Loucy (cell line): ENCODE results near the gene TMTC2.

Experiments
- H2AFZ ChIP-seq: fragments of 200-600 bp; sonication (generic); 2 replicates; pipeline ENCODE4 v1.6.0; 2016; ENCODE audit warnings: antibody characterized with exemption, mild to moderate bottlenecking, low read length, moderate library complexity
- H3F3A ChIP-seq: fragments of 200-600 bp; 2 replicates; pipeline ENCODE4 v1.6.0; 2016; ENCODE audit warnings: antibody characterized with exemption, low read depth, mild to moderate bottlenecking
- H3K27me3 ChIP-seq: fragments of 200-600 bp; sonication (generic); 2 replicates; pipeline ENCODE4 v1.6.1; 2014; ENCODE audit warnings: low read length, mild to moderate bottlenecking; ENCODE audit not compliant: insufficient read depth, poor library complexity, severe bottlenecking
- H3K36me3 ChIP-seq: fragments of 200-600 bp; sonication (generic); 2 replicates; pipeline ENCODE4 v1.6.1; 2016; ENCODE audit warnings: low read length; ENCODE audit not compliant: insufficient read depth
- H3K4me1 ChIP-seq: fragments of 200-600 bp; sonication (generic); 2 replicates; pipeline ENCODE4 v1.5.1; 2014; ENCODE audit warnings: low read length, mild to moderate bottlenecking; ENCODE audit not compliant: insufficient read depth, poor library complexity, severe bottlenecking
- H3K4me2 ChIP-seq: fragments of 200-600 bp; sonication (generic); 2 replicates; pipeline ENCODE4 v1.6.0; 2014; ENCODE audit warnings: antibody characterized with exemption, low read length, low read depth, mild to moderate bottlenecking; ENCODE audit not compliant: poor library complexity, severe bottlenecking
- H3K4me3 ChIP-seq: fragments of 200-600 bp; sonication (generic); 2 replicates; pipeline ENCODE4 v1.5.1; 2014; ENCODE audit warnings: low read length, mild to moderate bottlenecking, mixed read lengths; ENCODE audit not compliant: poor library complexity, severe bottlenecking
- H3K79me2 ChIP-seq: fragments of 200-600 bp; sonication (generic); 2 replicates; pipeline ENCODE4 v1.6.1; 2014; ENCODE audit warnings: low read length; ENCODE audit not compliant: insufficient read depth
- H3K9ac ChIP-seq: fragments of 200-600 bp; sonication (generic); 2 replicates; pipeline ENCODE4 v1.6.0; 2014; ENCODE audit warnings: mild to moderate bottlenecking, low read depth, low read length, moderate library complexity; ENCODE audit not compliant: poor library complexity, severe bottlenecking
- H3K9me2 ChIP-seq: fragments of 200-600 bp; sonication (generic); replicated peaks from 2 replicates; pipeline ENCODE4 v1.6.1; 2016; ENCODE audit warnings: low read depth, low read length, mixed read lengths
- H3K9me3 ChIP-seq: fragments of 200-600 bp; sonication (generic); 2 replicates; pipeline ENCODE4 v1.6.1; 2014; ENCODE audit warnings: mild to moderate bottlenecking, antibody characterized with exemption, low read length, low read depth; ENCODE audit not compliant: insufficient read depth
- H4K20me1 ChIP-seq: fragments of 200-600 bp; sonication (generic); 2 replicates; pipeline ENCODE4 v1.6.0; 2014; ENCODE audit warnings: antibody characterized with exemption, low read length, mild to moderate bottlenecking; ENCODE audit not compliant: insufficient read depth, poor library complexity, severe bottlenecking
- CTCF ChIP-seq: fragments of 200-600 bp; sonication (generic); conservative IDR thresholded peaks from 2 replicates; pipeline ENCODE4 v1.5.1; 2014; ENCODE audit warnings: mild to moderate bottlenecking, antibody characterized with exemption, low read length
- EZH2phosphoT487 ChIP-seq: fragments of 200-600 bp; IDR thresholded peaks from 2 replicates; pipeline ENCODE4 v1.6.1; 2018; ENCODE audit warnings: antibody characterized with exemption, mild to moderate bottlenecking, moderate library complexity, borderline replicate concordance

TMTC2 gene

GRCh38 chr12:82958966-82959365 lies 272.3 kb downstream of the TMTC2 start:
- Histone ChIP-seq H3K9me2 (no peaks in the 10 kb centered on the region), H3K9me3 (no peaks in the 10 kb centered on the region), H3F3A (no peaks in the 10 kb centered on the region), H3K36me3 (no peaks in the 10 kb centered on the region), H3K4me1 (no peaks in the 10 kb centered on the region), H3K27me3 (no peaks in the 10 kb centered on the region), H3K4me3 (no peak overlapping the region), H3K9ac (no peak overlapping the region), H2AFZ (no peak overlapping the region), H3K79me2 (no peaks in the 10 kb centered on the region), H4K20me1 (no peaks in the 10 kb centered on the region), H3K4me2 (no peak overlapping the region)
- no peak for TF ChIP-seq CTCF
- TF ChIP-seq EZH2phosphoT487 = no peak

DNA sequence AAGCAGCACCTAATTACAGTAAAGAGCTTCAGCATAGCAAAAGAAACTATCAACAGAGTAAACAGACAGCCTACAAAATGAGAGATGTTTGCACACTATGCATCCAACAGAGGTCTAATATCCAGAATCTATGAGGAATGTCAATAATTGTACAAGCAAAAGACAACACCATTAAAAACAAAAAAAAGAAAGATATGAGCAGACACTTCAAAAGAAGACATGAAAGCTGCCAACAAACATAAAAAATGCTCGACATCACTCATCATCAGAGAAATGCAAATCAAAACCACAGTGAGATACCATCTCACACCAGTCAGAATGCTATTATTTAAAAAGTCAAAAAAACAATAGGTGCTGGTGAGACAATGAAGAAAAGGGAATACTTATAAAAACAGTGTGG lies 273.1 kb downstream of the TMTC2 start:
- Histone ChIP-seq H4K20me1 (no peaks in the 10 kb centered on the region), H3K4me3 (no peak overlapping the region), H3K9me2 (no peaks in the 10 kb centered on the region), H3K27me3 (no peaks in the 10 kb centered on the region), H3K4me2 (no peak overlapping the region), H3K9ac (no peak overlapping the region), H3F3A (no peaks in the 10 kb centered on the region), H3K4me1 (no peaks in the 10 kb centered on the region), H3K36me3 (no peaks in the 10 kb centered on the region), H3K9me3 (no peaks in the 10 kb centered on the region), H3K79me2 (no peaks in the 10 kb centered on the region), H2AFZ (no peak overlapping the region)
- TF ChIP-seq EZH2phosphoT487 (no peak), CTCF (no peak)

GRCh38 chr12:82961835-82962234 lies 275.1 kb downstream of the TMTC2 start:
- Histone ChIP-seq H3F3A (no peaks in the 10 kb centered on the region), H3K4me2 (no peak overlapping the region), H3K9me3 (no peaks in the 10 kb centered on the region), H3K27me3 (no peaks in the 10 kb centered on the region), H3K9ac (no peak overlapping the region), H2AFZ (no peak overlapping the region), H3K4me3 (no peak overlapping the region), H3K36me3 (no peaks in the 10 kb centered on the region), H3K9me2 (no peaks in the 10 kb centered on the region), H3K4me1 (no peaks in the 10 kb centered on the region), H4K20me1 (no peaks in the 10 kb centered on the region), H3K79me2 (no peaks in the 10 kb centered on the region)
- no peak for TF ChIP-seq CTCF
- no peak for TF ChIP-seq EZH2phosphoT487
